ENCODE data around the gene ZFP36L2.

GRCh38 chr2:43175020-43175441 is 51.4 kb downstream of the ZFP36L2 start:
- TF ChIP-seq CTCF (tag by site-specific recombination; IDR thresholded peaks at IDR 0.05) (no peak), ZNF214 (tag by site-specific recombination; IDR thresholded peaks at IDR 0.05; ENCODE audit: borderline replicate concordance) (no peak), ZNF449 (tag by site-specific recombination; IDR thresholded peaks at IDR 0.05) (no peak), ZBTB1 (tag by site-specific recombination; IDR thresholded peaks at IDR 0.05) (no peak), ZNF585B (tag by site-specific recombination; IDR thresholded peaks at IDR 0.05) (no peak), ZNF121 (tag by site-specific recombination; IDR thresholded peaks at IDR 0.05) (no peak), MZF1 (tag by site-specific recombination; IDR thresholded peaks at IDR 0.05; ENCODE audit: borderline replicate concordance) (no peak), HIC1 (tag by site-specific recombination; IDR thresholded peaks at IDR 0.05) (no peak), ELK4 (IDR thresholded peaks at IDR 0.05; ENCODE audit: borderline replicate concordance, low read depth, low read length) (no peak), MEIS1 (CRISPR knock-in tag; IDR thresholded peaks at IDR 0.05; ENCODE audit: borderline replicate concordance) (no peak), ZNF701 (tag by site-specific recombination; IDR thresholded peaks at IDR 0.05) (no peak), ZNF239 (tag by site-specific recombination; IDR thresholded peaks at IDR 0.05) (no peak), ZNF292 (tag by site-specific recombination; IDR thresholded peaks at IDR 0.05; ENCODE audit: borderline replicate concordance, low read depth) (no peak)
